ENCODE results near the gene DIPK1B. TPM values are rescaled to one million over a fixed set of nuclear protein-coding genes. Genes with fewer than 3 reads are reported as not detected.

Gene DIPK1B
- polyA plus RNA-seq, 1 experiment, result 2.8 TPM

- Histone ChIP-seq H3K27me3 (ENCODE audit: control insufficient read depth, insufficient read depth, low read length) (peaks cover 3% of the 10 kb centered on the region), H3K27ac (ENCODE audit: low read depth, low read length) (no peak overlapping the region), H3K4me3 (ENCODE audit: low read depth, low read length) (no peak overlapping the region), H3K9me3 (ENCODE audit: control insufficient read depth, insufficient read depth, low read length) (peaks cover 4% of the 10 kb centered on the region; the same call in 1 of the 2 replicates)
- ChIA-PET POLR2A (no interaction called here), CTCF (no interaction called here)
- TF ChIP-seq CTCF (IDR thresholded peaks at IDR 0.05; ENCODE audit: low read depth, low read length), result no peak
- no peak for DNase-seq (ENCODE audit: low read depth, low spot score)
These were observed 27.2 kb upstream of the DIPK1B start for GRCh38 chr9:136685216-136685615.

GRCh38 chr9:136685790-136686533 lies 26.4 kb upstream of the DIPK1B start:
- ChIA-PET CTCF (interaction anchor here (1.0 to 1.4 kb wide), 2 partner anchors 13 to 14 kb away, joined by 3 to 7 read pairs; no protein-coding TSS in a partner anchor), POLR2A (interaction anchor here (3.6 kb wide), 1 partner anchor 42 kb away, joined by 17 read pairs; no protein-coding TSS in a partner anchor)
- Histone ChIP-seq H3K27me3 (ENCODE audit: control insufficient read depth, insufficient read depth, low read length) (peaks cover 3% of the 10 kb centered on the region), H3K27ac (ENCODE audit: low read depth, low read length) (no peak overlapping the region), H3K9me3 (ENCODE audit: control insufficient read depth, insufficient read depth, low read length) (peaks cover 4% of the 10 kb centered on the region; the same call in 1 of the 2 replicates), H3K4me3 (ENCODE audit: low read depth, low read length) (peak overlapping the region; percentile 71)
- DNase-seq (ENCODE audit: low read depth, low spot score), result no peak
- TF ChIP-seq CTCF (IDR thresholded peaks at IDR 0.05; ENCODE audit: low read depth, low read length), result no peak

GRCh38 chr9:136686534-136686793 lies 25.9 kb upstream of the DIPK1B start:
- ChIA-PET CTCF (interaction anchor here (1.0 to 1.4 kb wide), 2 partner anchors 13 to 15 kb away, joined by 3 to 7 read pairs; no protein-coding TSS in a partner anchor), POLR2A (interaction anchor here (3.6 kb wide), 1 partner anchor 41 kb away, joined by 17 read pairs; no protein-coding TSS in a partner anchor)
- no peak for DNase-seq (ENCODE audit: low read depth, low spot score)
- H3K4me3 ChIP-seq (ENCODE audit: low read depth, low read length), result peak overlapping the region; percentile 71
- H3K27me3 ChIP-seq (ENCODE audit: control insufficient read depth, insufficient read depth, low read length), result peaks cover 3% of the 10 kb centered on the region
- TF ChIP-seq CTCF (IDR thresholded peaks at IDR 0.05; ENCODE audit: low read depth, low read length), result no peak
- peaks cover 4% of the 10 kb centered on the region; the same call in 1 of the 2 replicates for H3K9me3 ChIP-seq (ENCODE audit: control insufficient read depth, insufficient read depth, low read length)
- no peak overlapping the region for H3K27ac ChIP-seq (ENCODE audit: low read depth, low read length)

- no peak for DNase-seq (ENCODE audit: low read depth, low spot score)
- ChIA-PET POLR2A (interaction anchor here (3.6 kb wide), 1 partner anchor 41 kb away, joined by 17 read pairs; no protein-coding TSS in a partner anchor), CTCF (interaction anchor here (1.0 to 1.4 kb wide), 2 partner anchors 14 to 15 kb away, joined by 3 to 7 read pairs; no protein-coding TSS in a partner anchor)
- no peak within 1 kb of the TSS for H3K27ac ChIP-seq (ENCODE audit: low read depth, low read length)
- peaks cover 4% of the 10 kb centered on the region; the same call in 1 of the 2 replicates for H3K9me3 ChIP-seq (ENCODE audit: control insufficient read depth, insufficient read depth, low read length)
- H3K4me3 ChIP-seq (ENCODE audit: low read depth, low read length), result peak within 1 kb of the TSS; percentile 71
- H3K27me3 ChIP-seq (ENCODE audit: control insufficient read depth, insufficient read depth, low read length), result peaks cover 3% of the 10 kb centered on the region
- TF ChIP-seq CTCF (IDR thresholded peaks at IDR 0.05; ENCODE audit: low read depth, low read length), result no peak
These were observed 25.3 kb upstream of the DIPK1B start, which contains the start of gene AGPAT2 for GRCh38 chr9:136686794-136687711. Gene AGPAT2 (minus strand): TSS chr9:136687457. CDS start chr9:136687357, 100 bp downstream.

Measured in AG04450 (cell line).